ENCODE measurements around the gene TCEA2. TPM values are rescaled to one million over a fixed set of nuclear protein-coding genes. Genes with fewer than 3 reads are reported as not detected.

Gene TCEA2
- total and polyA plus RNA-seq, 9 of the 15 experiments (the other 6 are each of a cell fraction or from before 2014, with no cell fraction given) = 1.4 to 28.7 (median 5.4) TPM

DNA sequence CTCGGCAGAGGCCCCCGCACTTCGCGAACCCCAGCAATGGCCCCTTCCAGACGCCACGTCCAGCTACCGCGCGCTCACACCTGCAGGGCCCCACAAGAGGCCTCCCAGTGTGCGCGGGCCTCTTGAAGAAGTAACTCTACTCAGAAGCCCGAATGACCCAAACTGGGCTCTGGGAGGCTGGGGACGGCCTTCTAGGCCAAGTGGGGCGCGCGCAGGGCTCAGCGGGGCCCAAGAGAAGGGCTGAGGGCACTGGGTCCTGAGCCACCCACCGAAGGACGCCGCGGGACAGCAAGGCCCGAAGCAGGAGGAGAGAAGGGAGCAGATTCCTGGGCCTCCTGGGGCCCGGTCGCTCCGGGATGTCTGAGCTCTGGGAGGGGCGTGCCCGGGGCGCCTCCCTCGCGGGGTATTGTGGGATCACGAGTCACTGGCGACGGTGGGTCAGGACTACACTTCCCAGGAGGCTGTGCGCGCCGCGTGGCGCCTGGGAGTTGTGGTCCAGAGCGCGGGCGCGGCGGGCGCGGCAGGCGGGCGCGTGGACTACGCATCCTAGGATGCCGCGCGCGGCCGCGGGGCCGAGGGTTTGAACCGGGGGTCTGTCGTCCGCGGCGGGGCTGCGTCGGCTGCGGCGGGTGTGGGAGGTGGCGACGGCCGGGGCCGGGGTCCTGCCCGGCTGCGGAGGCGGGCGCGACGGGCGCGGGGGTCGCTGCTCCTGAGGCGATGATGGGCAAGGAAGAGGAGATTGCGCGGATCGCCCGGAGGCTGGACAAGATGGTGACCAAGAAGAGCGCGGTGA is at the start of gene TCEA2 (continued):
- TF ChIP-seq, protein P1, sequence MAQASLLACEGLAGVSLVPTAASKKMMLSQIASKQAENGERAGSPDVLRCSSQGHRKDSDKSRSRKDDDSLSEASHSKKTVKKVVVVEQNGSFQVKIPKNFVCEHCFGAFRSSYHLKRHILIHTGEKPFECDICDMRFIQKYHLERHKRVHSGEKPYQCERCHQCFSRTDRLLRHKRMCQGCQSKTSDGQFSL (CRISPR knock-in tag; IDR thresholded peaks at IDR 0.05) = peak; percentile 35; the same call in 1 of the 2 replicates
- TF ChIP-seq, protein P1 (tag; IDR thresholded peaks at IDR 0.05) = no peak
- TF ChIP-seq SAFB2 (IDR thresholded peaks at IDR 0.05; ENCODE audit: borderline replicate concordance, low read depth, low read length, severe bottlenecking) = no peak
- no peak for TF ChIP-seq NBN (IDR thresholded peaks at IDR 0.05; ENCODE audit: low read depth)
- TF ChIP-seq HNRNPH1 (optimal IDR thresholded peaks at IDR 0.05; ENCODE audit: low read depth, low read length) = no peak
- TF ChIP-seq POLR3G (IDR thresholded peaks at IDR 0.05; ENCODE audit: extremely low read depth, insufficient read length, insufficient replicate concordance) = no peak
- no peak for TF ChIP-seq DACH1 (IDR thresholded peaks at IDR 0.05; ENCODE audit: partially characterized antibody)
- no peak; the same call in 1 of the 2 replicates for TF ChIP-seq MYC (IDR thresholded peaks at IDR 0.05; ENCODE audit: low read depth, low read length)
- no peak for TF ChIP-seq MYC (CRISPR knock-in tag; IDR thresholded peaks at IDR 0.05; ENCODE audit: borderline replicate concordance, low read depth)
- TF ChIP-seq, protein P2, sequence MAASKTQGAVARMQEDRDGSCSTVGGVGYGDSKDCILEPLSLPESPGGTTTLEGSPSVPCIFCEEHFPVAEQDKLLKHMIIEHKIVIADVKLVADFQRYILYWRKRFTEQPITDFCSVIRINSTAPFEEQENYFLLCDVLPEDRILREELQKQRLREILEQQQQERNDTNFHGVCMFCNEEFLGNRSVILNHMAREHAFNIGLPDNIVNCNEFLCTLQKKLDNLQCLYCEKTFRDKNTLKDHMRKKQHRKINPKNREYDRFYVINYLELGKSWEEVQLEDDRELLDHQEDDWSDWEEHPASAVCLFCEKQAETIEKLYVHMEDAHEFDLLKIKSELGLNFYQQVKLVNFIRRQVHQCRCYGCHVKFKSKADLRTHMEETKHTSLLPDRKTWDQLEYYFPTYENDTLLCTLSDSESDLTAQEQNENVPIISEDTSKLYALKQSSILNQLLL (CRISPR knock-in tag; IDR thresholded peaks at IDR 0.05; ENCODE audit: borderline replicate concordance) = no peak
- no peak for TF ChIP-seq ZNF184 (CRISPR knock-in tag; IDR thresholded peaks at IDR 0.05)
- TF ChIP-seq, protein P3, sequence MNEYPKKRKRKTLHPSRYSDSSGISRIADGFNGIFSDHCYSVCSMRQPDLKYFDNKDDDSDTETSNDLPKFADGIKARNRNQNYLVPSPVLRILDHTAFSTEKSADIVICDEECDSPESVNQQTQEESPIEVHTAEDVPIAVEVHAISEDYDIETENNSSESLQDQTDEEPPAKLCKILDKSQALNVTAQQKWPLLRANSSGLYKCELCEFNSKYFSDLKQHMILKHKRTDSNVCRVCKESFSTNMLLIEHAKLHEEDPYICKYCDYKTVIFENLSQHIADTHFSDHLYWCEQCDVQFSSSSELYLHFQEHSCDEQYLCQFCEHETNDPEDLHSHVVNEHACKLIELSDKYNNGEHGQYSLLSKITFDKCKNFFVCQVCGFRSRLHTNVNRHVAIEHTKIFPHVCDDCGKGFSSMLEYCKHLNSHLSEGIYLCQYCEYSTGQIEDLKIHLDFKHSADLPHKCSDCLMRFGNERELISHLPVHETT (CRISPR knock-in tag; conservative IDR thresholded peaks at IDR 0.05 in 1 of 2, IDR thresholded peaks at IDR 0.05 in 1 of 2) = peak in 1 of 2 experiments; percentile 95; a peak in 2 of 4 replicates
- no peak for TF ChIP-seq C11orf30 (IDR thresholded peaks at IDR 0.05; ENCODE audit: low read depth)
- 0 out of 2 replicates have a peak, but pooled peaks have one; percentile 37 for TF ChIP-seq ATF1 (CRISPR knock-in tag; IDR thresholded peaks at IDR 0.05)
- peak; percentile 81 for TF ChIP-seq ATF1 (tag; IDR thresholded peaks at IDR 0.05)
- TF ChIP-seq RBM39 (optimal IDR thresholded peaks at IDR 0.05; ENCODE audit: low read depth, low read length) = no peak
- no peak for TF ChIP-seq KDM2B (CRISPR knock-in tag; IDR thresholded peaks at IDR 0.05)
- TF ChIP-seq FOXA1 (IDR thresholded peaks at IDR 0.05; ENCODE audit: borderline replicate concordance) = no peak
- TF ChIP-seq, protein P4, sequence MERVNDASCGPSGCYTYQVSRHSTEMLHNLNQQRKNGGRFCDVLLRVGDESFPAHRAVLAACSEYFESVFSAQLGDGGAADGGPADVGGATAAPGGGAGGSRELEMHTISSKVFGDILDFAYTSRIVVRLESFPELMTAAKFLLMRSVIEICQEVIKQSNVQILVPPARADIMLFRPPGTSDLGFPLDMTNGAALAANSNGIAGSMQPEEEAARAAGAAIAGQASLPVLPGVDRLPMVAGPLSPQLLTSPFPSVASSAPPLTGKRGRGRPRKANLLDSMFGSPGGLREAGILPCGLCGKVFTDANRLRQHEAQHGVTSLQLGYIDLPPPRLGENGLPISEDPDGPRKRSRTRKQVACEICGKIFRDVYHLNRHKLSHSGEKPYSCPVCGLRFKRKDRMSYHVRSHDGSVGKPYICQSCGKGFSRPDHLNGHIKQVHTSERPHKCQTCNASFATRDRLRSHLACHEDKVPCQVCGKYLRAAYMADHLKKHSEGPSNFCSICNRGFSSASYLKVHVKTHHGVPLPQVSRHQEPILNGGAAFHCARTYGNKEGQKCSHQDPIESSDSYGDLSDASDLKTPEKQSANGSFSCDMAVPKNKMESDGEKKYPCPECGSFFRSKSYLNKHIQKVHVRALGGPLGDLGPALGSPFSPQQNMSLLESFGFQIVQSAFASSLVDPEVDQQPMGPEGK (CRISPR knock-in tag; IDR thresholded peaks at IDR 0.05; ENCODE audit: borderline replicate concordance) = no peak
- TF ChIP-seq, protein P5, sequence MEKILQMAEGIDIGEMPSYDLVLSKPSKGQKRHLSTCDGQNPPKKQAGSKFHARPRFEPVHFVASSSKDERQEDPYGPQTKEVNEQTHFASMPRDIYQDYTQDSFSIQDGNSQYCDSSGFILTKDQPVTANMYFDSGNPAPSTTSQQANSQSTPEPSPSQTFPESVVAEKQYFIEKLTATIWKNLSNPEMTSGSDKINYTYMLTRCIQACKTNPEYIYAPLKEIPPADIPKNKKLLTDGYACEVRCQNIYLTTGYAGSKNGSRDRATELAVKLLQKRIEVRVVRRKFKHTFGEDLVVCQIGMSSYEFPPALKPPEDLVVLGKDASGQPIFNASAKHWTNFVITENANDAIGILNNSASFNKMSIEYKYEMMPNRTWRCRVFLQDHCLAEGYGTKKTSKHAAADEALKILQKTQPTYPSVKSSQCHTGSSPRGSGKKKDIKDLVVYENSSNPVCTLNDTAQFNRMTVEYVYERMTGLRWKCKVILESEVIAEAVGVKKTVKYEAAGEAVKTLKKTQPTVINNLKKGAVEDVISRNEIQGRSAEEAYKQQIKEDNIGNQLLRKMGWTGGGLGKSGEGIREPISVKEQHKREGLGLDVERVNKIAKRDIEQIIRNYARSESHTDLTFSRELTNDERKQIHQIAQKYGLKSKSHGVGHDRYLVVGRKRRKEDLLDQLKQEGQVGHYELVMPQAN (IDR thresholded peaks at IDR 0.05; ENCODE audit: borderline replicate concordance) = no peak
